ENCODE measurements around the gene KCNMA1.

KCNMA1 gene

GRCh38 chr10:77428691-77429395 lies 208.8 kb downstream of the KCNMA1 start:
- no peak overlapping the region for H3K27ac ChIP-seq (ENCODE audit: insufficient read depth, low read depth, low read length, poor library complexity, severe bottlenecking)
- H3K4me1 ChIP-seq (ENCODE audit: control insufficient read depth, insufficient read depth, low read length), result peaks cover 4% of the 10 kb centered on the region
- no peaks in the 10 kb centered on the region for H3K27me3 ChIP-seq (ENCODE audit: control insufficient read depth, insufficient read depth, low read length, poor library complexity, severe bottlenecking)
- WGBS, 2 experiments, result 62 to 64% methylated on average over 3 of the region's 3 CpGs
- no peak overlapping the region for H3K4me3 ChIP-seq (ENCODE audit: insufficient read depth, low read depth, low read length)
- H3K36me3 ChIP-seq (ENCODE audit: control insufficient read depth, insufficient read depth, low read length), result no peaks in the 10 kb centered on the region
- H3K9me3 ChIP-seq (ENCODE audit: control insufficient read depth, low read length), result no peaks in the 10 kb centered on the region

GRCh38 chr10:77424257-77424656 lies 213.4 kb downstream of the KCNMA1 start:
- Histone ChIP-seq H3K4me1 (ENCODE audit: control insufficient read depth, insufficient read depth, low read length) (no peaks in the 10 kb centered on the region), H3K27me3 (ENCODE audit: control insufficient read depth, insufficient read depth, low read length, poor library complexity, severe bottlenecking) (no peaks in the 10 kb centered on the region), H3K27ac (ENCODE audit: insufficient read depth, low read depth, low read length, poor library complexity, severe bottlenecking) (no peak overlapping the region), H3K4me3 (ENCODE audit: insufficient read depth, low read depth, low read length) (no peak overlapping the region), H3K9me3 (ENCODE audit: control insufficient read depth, low read length) (no peaks in the 10 kb centered on the region), H3K36me3 (ENCODE audit: control insufficient read depth, insufficient read depth, low read length) (no peaks in the 10 kb centered on the region)

GRCh38 chr10:77422491-77423338 lies 214.9 kb downstream of the KCNMA1 start:
- Histone ChIP-seq H3K4me1 (ENCODE audit: control insufficient read depth, insufficient read depth, low read length) (no peaks in the 10 kb centered on the region), H3K9me3 (ENCODE audit: control insufficient read depth, low read length) (no peaks in the 10 kb centered on the region), H3K4me3 (ENCODE audit: insufficient read depth, low read depth, low read length) (no peak overlapping the region), H3K27ac (ENCODE audit: insufficient read depth, low read depth, low read length, poor library complexity, severe bottlenecking) (no peak overlapping the region), H3K27me3 (ENCODE audit: control insufficient read depth, insufficient read depth, low read length, poor library complexity, severe bottlenecking) (no peaks in the 10 kb centered on the region), H3K36me3 (ENCODE audit: control insufficient read depth, insufficient read depth, low read length) (no peaks in the 10 kb centered on the region)
- 90 to 98% methylated on average over 5 of the region's 5 CpGs for WGBS, 2 experiments

- H3K27ac ChIP-seq (ENCODE audit: insufficient read depth, low read depth, low read length, poor library complexity, severe bottlenecking), result no peak overlapping the region
- H3K4me1 ChIP-seq (ENCODE audit: control insufficient read depth, insufficient read depth, low read length), result no peaks in the 10 kb centered on the region
- H3K4me3 ChIP-seq (ENCODE audit: insufficient read depth, low read depth, low read length), result no peak overlapping the region
- H3K36me3 ChIP-seq (ENCODE audit: control insufficient read depth, insufficient read depth, low read length), result no peaks in the 10 kb centered on the region
- no peaks in the 10 kb centered on the region for H3K27me3 ChIP-seq (ENCODE audit: control insufficient read depth, insufficient read depth, low read length, poor library complexity, severe bottlenecking)
- no peaks in the 10 kb centered on the region for H3K9me3 ChIP-seq (ENCODE audit: control insufficient read depth, low read length)
- 93 to 95% methylated on average over 4 of the region's 4 CpGs for WGBS, 2 experiments
Measured at GRCh38 chr10:77421591-77421990, 216.0 kb downstream of the KCNMA1 start.

DNA sequence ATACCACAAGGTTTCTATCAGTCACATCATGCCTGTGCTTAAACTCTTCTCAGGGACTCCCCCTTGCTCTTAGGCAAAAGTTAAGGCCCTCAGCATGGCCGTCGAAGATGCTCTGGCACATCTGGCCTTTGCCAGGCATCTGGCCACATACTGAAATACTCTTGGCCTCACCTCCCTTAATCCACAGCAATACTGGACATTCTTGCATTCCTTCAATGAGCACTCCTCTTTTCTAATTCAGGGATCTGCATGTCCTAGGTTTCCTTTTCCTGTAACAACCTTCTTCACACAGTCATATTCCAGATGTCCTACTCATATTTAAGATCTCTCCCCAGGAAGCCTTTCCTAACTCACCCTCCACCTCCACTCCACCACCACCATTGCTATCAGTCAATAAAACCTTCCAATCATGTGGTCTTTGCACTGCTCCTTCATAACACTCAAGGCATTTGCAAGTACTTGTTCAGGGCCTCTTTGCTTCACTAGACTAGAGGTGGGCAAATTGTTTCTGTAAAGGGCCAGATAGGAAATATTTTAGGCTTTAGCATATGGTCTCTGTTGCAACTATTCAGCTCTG lies 216.6 kb downstream of the KCNMA1 start:
- no peak overlapping the region for H3K4me3 ChIP-seq (ENCODE audit: insufficient read depth, low read depth, low read length)
- no peaks in the 10 kb centered on the region for H3K4me1 ChIP-seq (ENCODE audit: control insufficient read depth, insufficient read depth, low read length)
- H3K27me3 ChIP-seq (ENCODE audit: control insufficient read depth, insufficient read depth, low read length, poor library complexity, severe bottlenecking), result no peaks in the 10 kb centered on the region
- H3K9me3 ChIP-seq (ENCODE audit: control insufficient read depth, low read length), result no peaks in the 10 kb centered on the region
- H3K27ac ChIP-seq (ENCODE audit: insufficient read depth, low read depth, low read length, poor library complexity, severe bottlenecking), result no peak overlapping the region
- WGBS, 2 experiments, result 91 to 93% methylated on average over 2 of the region's 2 CpGs
- H3K36me3 ChIP-seq (ENCODE audit: control insufficient read depth, insufficient read depth, low read length), result no peaks in the 10 kb centered on the region

- H3K4me3 ChIP-seq (ENCODE audit: insufficient read depth, low read depth, low read length), result no peak overlapping the region
- no peaks in the 10 kb centered on the region for H3K4me1 ChIP-seq (ENCODE audit: control insufficient read depth, insufficient read depth, low read length)
- no peaks in the 10 kb centered on the region for H3K27me3 ChIP-seq (ENCODE audit: control insufficient read depth, insufficient read depth, low read length, poor library complexity, severe bottlenecking)
- 95% methylated on average over 2 of the region's 2 CpGs for WGBS, 2 experiments
- no peaks in the 10 kb centered on the region for H3K9me3 ChIP-seq (ENCODE audit: control insufficient read depth, low read length)
- no peaks in the 10 kb centered on the region for H3K36me3 ChIP-seq (ENCODE audit: control insufficient read depth, insufficient read depth, low read length)
- H3K27ac ChIP-seq (ENCODE audit: insufficient read depth, low read depth, low read length, poor library complexity, severe bottlenecking), result no peak overlapping the region
Measured at GRCh38 chr10:77419979-77420378, 217.6 kb downstream of the KCNMA1 start.

GRCh38 chr10:77419056-77419455 lies 218.6 kb downstream of the KCNMA1 start:
- Histone ChIP-seq H3K27me3 (ENCODE audit: control insufficient read depth, insufficient read depth, low read length, poor library complexity, severe bottlenecking) (no peaks in the 10 kb centered on the region), H3K4me3 (ENCODE audit: insufficient read depth, low read depth, low read length) (no peak overlapping the region), H3K4me1 (ENCODE audit: control insufficient read depth, insufficient read depth, low read length) (no peaks in the 10 kb centered on the region), H3K9me3 (ENCODE audit: control insufficient read depth, low read length) (no peaks in the 10 kb centered on the region), H3K27ac (ENCODE audit: insufficient read depth, low read depth, low read length, poor library complexity, severe bottlenecking) (no peak overlapping the region), H3K36me3 (ENCODE audit: control insufficient read depth, insufficient read depth, low read length) (no peaks in the 10 kb centered on the region)
- WGBS, 2 experiments, result 88 to 89% methylated on average over 5 of the region's 5 CpGs

GRCh38 chr10:77417806-77418640 lies 219.6 kb downstream of the KCNMA1 start:
- WGBS, 2 experiments, result 94 to 95% methylated on average over 11 of the region's 11 CpGs
- no peaks in the 10 kb centered on the region for H3K9me3 ChIP-seq (ENCODE audit: control insufficient read depth, low read length)
- H3K36me3 ChIP-seq (ENCODE audit: control insufficient read depth, insufficient read depth, low read length), result no peaks in the 10 kb centered on the region
- H3K27ac ChIP-seq (ENCODE audit: insufficient read depth, low read depth, low read length, poor library complexity, severe bottlenecking), result no peak overlapping the region
- no peak overlapping the region for H3K4me3 ChIP-seq (ENCODE audit: insufficient read depth, low read depth, low read length)
- H3K27me3 ChIP-seq (ENCODE audit: control insufficient read depth, insufficient read depth, low read length, poor library complexity, severe bottlenecking), result no peaks in the 10 kb centered on the region
- H3K4me1 ChIP-seq (ENCODE audit: control insufficient read depth, insufficient read depth, low read length), result no peaks in the 10 kb centered on the region

DNA sequence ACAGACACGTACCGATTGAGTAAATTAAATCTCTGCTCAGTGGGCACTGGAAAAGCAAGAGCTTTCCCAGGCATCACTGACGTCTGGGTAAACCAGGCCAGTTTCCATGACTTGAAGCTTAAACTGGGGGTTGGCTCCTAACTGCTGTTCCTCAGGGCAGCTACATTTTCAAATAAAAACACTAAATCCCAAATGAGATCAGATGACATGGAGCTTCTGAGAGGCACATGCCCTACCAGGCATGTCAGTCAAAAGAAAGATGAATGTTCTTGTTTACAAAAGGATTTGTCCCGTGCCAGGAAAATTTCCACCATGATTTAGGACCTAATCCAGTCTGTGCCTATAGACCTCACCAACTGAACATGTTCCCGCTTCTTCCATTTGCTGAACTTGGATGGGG lies 220.2 kb downstream of the KCNMA1 start:
- whole genome bisulfite sequencing, 2 experiments, result 95 to 96% methylated on average over 5 of the region's 5 CpGs
- no peaks in the 10 kb centered on the region for H3K9me3 ChIP-seq (ENCODE audit: control insufficient read depth, low read length)

More for the DNA sequence above, 220.2 kb downstream of the KCNMA1 start:
- no peaks in the 10 kb centered on the region for H3K4me1 ChIP-seq (ENCODE audit: control insufficient read depth, insufficient read depth, low read length)
- H3K27ac ChIP-seq (ENCODE audit: insufficient read depth, low read depth, low read length, poor library complexity, severe bottlenecking), result no peak overlapping the region
- H3K27me3 ChIP-seq (ENCODE audit: control insufficient read depth, insufficient read depth, low read length, poor library complexity, severe bottlenecking), result no peaks in the 10 kb centered on the region
- H3K4me3 ChIP-seq (ENCODE audit: insufficient read depth, low read depth, low read length), result no peak overlapping the region
- no peaks in the 10 kb centered on the region for H3K36me3 ChIP-seq (ENCODE audit: control insufficient read depth, insufficient read depth, low read length)

Data from ectodermal cell (in vitro differentiated cells).